ENCODE measurements around the gene MAN1A2. TPM values are rescaled to one million over a fixed set of nuclear protein-coding genes. Genes with fewer than 3 reads are reported as not detected.

MAN1A2 gene
- total RNA-seq, 6 experiments from 2014 or later: 38.0 to 45.1 (median 40.7) TPM

- no peak for DNase-seq
- H3K4me3 Mint-ChIP-seq: no peak overlapping the region
- H3K4me1 Mint-ChIP-seq (ENCODE audit: low read depth): no peaks in the 10 kb centered on the region
- H3K27me3 Mint-ChIP-seq (ENCODE audit: insufficient read depth): peaks cover 40% of the 10 kb centered on the region
- no peaks in the 10 kb centered on the region for H3K36me3 Mint-ChIP-seq (ENCODE audit: low read depth)
- H3K9me3 Mint-ChIP-seq: no peaks in the 10 kb centered on the region
- TF ChIP-seq, protein P1, sequence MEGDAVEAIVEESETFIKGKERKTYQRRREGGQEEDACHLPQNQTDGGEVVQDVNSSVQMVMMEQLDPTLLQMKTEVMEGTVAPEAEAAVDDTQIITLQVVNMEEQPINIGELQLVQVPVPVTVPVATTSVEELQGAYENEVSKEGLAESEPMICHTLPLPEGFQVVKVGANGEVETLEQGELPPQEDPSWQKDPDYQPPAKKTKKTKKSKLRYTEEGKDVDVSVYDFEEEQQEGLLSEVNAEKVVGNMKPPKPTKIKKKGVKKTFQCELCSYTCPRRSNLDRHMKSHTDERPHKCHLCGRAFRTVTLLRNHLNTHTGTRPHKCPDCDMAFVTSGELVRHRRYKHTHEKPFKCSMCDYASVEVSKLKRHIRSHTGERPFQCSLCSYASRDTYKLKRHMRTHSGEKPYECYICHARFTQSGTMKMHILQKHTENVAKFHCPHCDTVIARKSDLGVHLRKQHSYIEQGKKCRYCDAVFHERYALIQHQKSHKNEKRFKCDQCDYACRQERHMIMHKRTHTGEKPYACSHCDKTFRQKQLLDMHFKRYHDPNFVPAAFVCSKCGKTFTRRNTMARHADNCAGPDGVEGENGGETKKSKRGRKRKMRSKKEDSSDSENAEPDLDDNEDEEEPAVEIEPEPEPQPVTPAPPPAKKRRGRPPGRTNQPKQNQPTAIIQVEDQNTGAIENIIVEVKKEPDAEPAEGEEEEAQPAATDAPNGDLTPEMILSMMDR (IDR thresholded peaks at IDR 0.05): no peak
- H3K27ac Mint-ChIP-seq: no peak overlapping the region
Measured at GRCh38 chr1:117565745-117566455, 198.7 kb downstream of the MAN1A2 start.

DNA sequence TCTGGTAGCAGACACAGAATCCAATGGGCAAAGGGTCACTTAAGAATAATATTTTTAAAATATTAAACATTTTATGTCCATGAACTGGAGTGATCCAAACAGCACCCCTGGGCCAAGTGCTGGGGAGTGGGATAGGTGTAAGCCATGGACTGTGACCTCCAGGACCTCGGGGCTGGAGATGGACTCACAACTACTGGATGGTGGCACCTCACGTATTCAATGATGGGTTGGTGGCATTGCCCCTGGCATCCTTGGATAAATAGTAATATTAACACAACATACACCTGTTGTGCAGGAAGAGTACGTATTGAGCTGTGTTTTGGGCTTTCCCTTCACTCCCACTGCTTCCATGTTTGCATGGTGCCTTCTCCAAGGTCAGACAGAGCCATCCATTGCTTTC lies 199.3 kb downstream of the MAN1A2 start:
- Mint-ChIP-seq H3K4me1 (ENCODE audit: low read depth) (no peaks in the 10 kb centered on the region), H3K36me3 (ENCODE audit: low read depth) (no peaks in the 10 kb centered on the region), H3K4me3 (no peak overlapping the region), H3K9me3 (no peaks in the 10 kb centered on the region), H3K27ac (no peak overlapping the region), H3K27me3 (ENCODE audit: insufficient read depth) (peaks cover 45% of the 10 kb centered on the region)
- DNase-seq: no peak
- TF ChIP-seq, protein P1 (IDR thresholded peaks at IDR 0.05): no peak

DNA sequence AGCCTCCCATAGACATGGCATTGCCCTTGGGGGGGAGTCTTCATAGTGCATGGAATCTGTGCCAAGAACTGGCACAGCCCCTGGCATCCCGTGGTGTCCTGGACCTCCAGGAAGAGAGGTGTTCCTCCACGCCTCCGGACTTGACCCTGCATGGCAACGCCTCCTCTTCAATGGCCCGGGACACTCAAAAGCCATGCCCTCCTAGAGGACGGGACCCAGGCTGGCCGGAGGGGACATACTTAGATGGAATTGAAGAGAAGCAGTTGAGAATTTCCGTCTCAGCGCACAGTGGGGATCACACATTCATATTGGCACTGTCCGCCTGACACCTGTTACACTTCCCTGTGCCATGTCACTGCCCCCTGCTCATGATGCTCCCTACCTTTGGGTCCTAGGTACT lies 200.2 kb downstream of the MAN1A2 start:
- Mint-ChIP-seq H3K4me1 (ENCODE audit: low read depth) (no peaks in the 10 kb centered on the region), H3K27me3 (ENCODE audit: insufficient read depth) (peaks cover 40% of the 10 kb centered on the region), H3K4me3 (no peak overlapping the region), H3K36me3 (ENCODE audit: low read depth) (no peaks in the 10 kb centered on the region), H3K27ac (no peak overlapping the region), H3K9me3 (no peaks in the 10 kb centered on the region)
- no peak for DNase-seq
- TF ChIP-seq, protein P1 (IDR thresholded peaks at IDR 0.05): no peak

DNA sequence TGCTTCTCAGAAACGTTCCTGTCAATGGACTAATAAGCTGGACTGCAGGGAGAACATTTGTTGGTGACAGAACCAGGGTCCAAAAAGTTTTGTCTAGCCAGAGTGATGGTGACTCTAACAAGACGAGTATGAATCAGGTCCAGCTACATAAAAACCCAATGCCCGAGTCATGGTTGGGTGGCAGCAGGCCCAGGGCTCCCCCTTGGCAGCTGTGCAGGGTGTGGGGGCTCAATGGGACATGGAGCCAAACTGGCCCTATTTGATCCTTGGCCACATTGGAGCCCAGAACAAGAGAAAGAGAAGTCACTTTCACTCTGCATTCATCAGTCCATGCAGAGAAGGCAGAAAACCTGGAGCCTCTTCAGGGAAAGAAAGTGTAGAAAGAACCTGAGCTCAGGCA lies 200.7 kb downstream of the MAN1A2 start:
- no peak for DNase-seq
- H3K4me3 Mint-ChIP-seq: no peak overlapping the region
- no peak overlapping the region for H3K27ac Mint-ChIP-seq
- no peaks in the 10 kb centered on the region for H3K4me1 Mint-ChIP-seq (ENCODE audit: low read depth)
- H3K36me3 Mint-ChIP-seq (ENCODE audit: low read depth): no peaks in the 10 kb centered on the region
- peaks cover 38% of the 10 kb centered on the region for H3K27me3 Mint-ChIP-seq (ENCODE audit: insufficient read depth)
- TF ChIP-seq, protein P1 (IDR thresholded peaks at IDR 0.05): no peak
- no peaks in the 10 kb centered on the region for H3K9me3 Mint-ChIP-seq

DNA sequence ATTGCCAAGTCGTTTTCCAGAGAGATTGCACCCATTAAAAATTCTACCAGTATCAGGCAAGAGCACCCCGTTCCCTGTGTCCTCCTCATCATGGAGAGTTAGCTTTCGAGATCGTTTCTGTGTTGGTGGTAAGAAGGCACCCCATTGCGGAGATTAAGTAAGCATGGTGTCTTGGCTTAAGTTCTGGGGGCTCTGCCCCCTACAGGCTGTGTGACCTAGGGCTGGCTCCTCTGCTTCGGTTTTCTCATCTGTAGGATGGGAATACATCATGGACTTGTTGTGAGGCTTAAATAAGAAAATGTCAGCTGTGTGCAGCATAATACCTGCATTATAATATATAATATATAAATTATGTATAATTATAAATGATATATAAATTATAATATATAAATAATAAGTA lies 201.8 kb downstream of the MAN1A2 start:
- H3K36me3 Mint-ChIP-seq (ENCODE audit: low read depth): no peaks in the 10 kb centered on the region
- no peaks in the 10 kb centered on the region for H3K4me1 Mint-ChIP-seq (ENCODE audit: low read depth)
- H3K27ac Mint-ChIP-seq: no peak overlapping the region
- DNase-seq: no peak
- H3K4me3 Mint-ChIP-seq: no peak overlapping the region
- H3K27me3 Mint-ChIP-seq (ENCODE audit: insufficient read depth): peaks cover 30% of the 10 kb centered on the region
- H3K9me3 Mint-ChIP-seq: no peaks in the 10 kb centered on the region
- TF ChIP-seq, protein P1 (IDR thresholded peaks at IDR 0.05): peak; percentile 25; the same call in 1 of the 2 replicates
